Activated CD4-positive, alpha-beta T cell treated with anti-CD3 and anti-CD28 coated beads, Interleukin-2, Interleukin-6, amounts not matched to agents 100 ng/mL and 50 ng/mL, durations not matched to agents 16 hours and 8 hours (primary cell): ENCODE data around the gene HNRNPDL.
A peak's percentile ranks its signal among the peaks of the same experiment; 100 is the strongest.

Experiments
- DNase-seq: peaks from one replicate; pipeline ENCODE4 v3.0.0-alpha.2; 2020

The HNRNPDL gene

GRCh38 chr4:82381661-82382296 is 48.5 kb downstream of the HNRNPDL start:
- no peak for DNase-seq

- DNase-seq: no peak
These were observed 49.0 kb downstream of the HNRNPDL start for GRCh38 chr4:82381235-82381634.

GRCh38 chr4:82380831-82381230 is 49.4 kb downstream of the HNRNPDL start:
- DNase-seq: no peak

GRCh38 chr4:82380344-82380743 is 49.9 kb downstream of the HNRNPDL start:
- DNase-seq: no peak

GRCh38 chr4:82376109-82376508 is 54.2 kb downstream of the HNRNPDL start:
- DNase-seq: no peak

GRCh38 chr4:82373816-82374625 is 56.2 kb downstream of the HNRNPDL start, which contains the start of gene HNRNPD:
Gene HNRNPD (minus strand): TSS chr4:82373991. CDS start chr4:82373678, 313 bp downstream.
- DNase-seq: peak; percentile 98

GRCh38 chr4:82373486-82373815 is 56.8 kb downstream of the HNRNPDL start:
- no peak for DNase-seq
